ENCODE data around the gene GPC2. TPM values are rescaled to one million over a fixed set of nuclear protein-coding genes. Genes with fewer than 3 reads are reported as not detected.

The GPC2 gene
- total RNA-seq, 1 experiment from 2014 or later = 23.3 TPM

DNA sequence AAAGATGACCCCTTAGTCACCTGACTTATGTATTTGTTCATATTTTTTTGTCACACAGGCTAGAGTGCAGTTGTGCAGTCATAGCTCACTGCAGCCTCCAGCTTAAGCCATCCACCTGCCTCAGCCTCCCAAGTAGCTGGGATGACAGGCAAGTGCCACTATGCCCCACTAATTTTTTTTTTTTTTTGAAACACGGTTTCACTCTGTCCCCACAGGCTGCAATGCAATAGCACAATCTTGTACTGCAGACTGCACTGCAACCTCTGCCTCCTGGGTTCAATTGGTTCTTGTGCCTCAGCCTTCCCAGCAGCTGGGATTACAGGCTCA lies 48.6 kb downstream of the GPC2 start:
- no peaks in the 10 kb centered on the region for H3K9me3 ChIP-seq (ENCODE audit: low read depth, low read length, poor library complexity, severe bottlenecking)
- no peak overlapping the region for H3K27ac ChIP-seq (ENCODE audit: low read depth, low read length, poor library complexity, severe bottlenecking)
- no TSS peak for BruUV-seq (replicated peaks)
- peaks cover 10% of the 10 kb centered on the region for H3K4me1 ChIP-seq (ENCODE audit: insufficient read depth, low read length, poor library complexity, severe bottlenecking)
- intact Hi-C loops (cut with micrococcal nuclease; ENCODE audit: unreplicated experiment) = no loop called here
- H3K36me3 ChIP-seq (ENCODE audit: insufficient read depth, low read length, poor library complexity, severe bottlenecking) = no peaks in the 10 kb centered on the region
- ChIA-PET POLR2A (ENCODE audit: low non-redundant PET) (interaction anchor here (0.6 kb wide), 1 partner anchor 23 kb away, joined by 6 read pairs; no protein-coding TSS in a partner anchor), CTCF (no interaction called here)
- H3K27me3 ChIP-seq (replicated peaks; ENCODE audit: insufficient read depth, low read depth, low read length, poor library complexity) = no peaks in the 10 kb centered on the region
- H3K4me3 ChIP-seq (ENCODE audit: low read depth, low read length, poor library complexity, severe bottlenecking) = no peak overlapping the region
- TF ChIP-seq, protein P1, sequence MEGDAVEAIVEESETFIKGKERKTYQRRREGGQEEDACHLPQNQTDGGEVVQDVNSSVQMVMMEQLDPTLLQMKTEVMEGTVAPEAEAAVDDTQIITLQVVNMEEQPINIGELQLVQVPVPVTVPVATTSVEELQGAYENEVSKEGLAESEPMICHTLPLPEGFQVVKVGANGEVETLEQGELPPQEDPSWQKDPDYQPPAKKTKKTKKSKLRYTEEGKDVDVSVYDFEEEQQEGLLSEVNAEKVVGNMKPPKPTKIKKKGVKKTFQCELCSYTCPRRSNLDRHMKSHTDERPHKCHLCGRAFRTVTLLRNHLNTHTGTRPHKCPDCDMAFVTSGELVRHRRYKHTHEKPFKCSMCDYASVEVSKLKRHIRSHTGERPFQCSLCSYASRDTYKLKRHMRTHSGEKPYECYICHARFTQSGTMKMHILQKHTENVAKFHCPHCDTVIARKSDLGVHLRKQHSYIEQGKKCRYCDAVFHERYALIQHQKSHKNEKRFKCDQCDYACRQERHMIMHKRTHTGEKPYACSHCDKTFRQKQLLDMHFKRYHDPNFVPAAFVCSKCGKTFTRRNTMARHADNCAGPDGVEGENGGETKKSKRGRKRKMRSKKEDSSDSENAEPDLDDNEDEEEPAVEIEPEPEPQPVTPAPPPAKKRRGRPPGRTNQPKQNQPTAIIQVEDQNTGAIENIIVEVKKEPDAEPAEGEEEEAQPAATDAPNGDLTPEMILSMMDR (conservative IDR thresholded peaks at IDR 0.05; ENCODE audit: low read depth, low read length) = no peak
- no peak for TF ChIP-seq EZH2 (IDR thresholded peaks at IDR 0.05; ENCODE audit: borderline replicate concordance, low read depth, low read length, poor library complexity, severe bottlenecking)
- no peak for DNase-seq (ENCODE audit: low spot score)

DNA sequence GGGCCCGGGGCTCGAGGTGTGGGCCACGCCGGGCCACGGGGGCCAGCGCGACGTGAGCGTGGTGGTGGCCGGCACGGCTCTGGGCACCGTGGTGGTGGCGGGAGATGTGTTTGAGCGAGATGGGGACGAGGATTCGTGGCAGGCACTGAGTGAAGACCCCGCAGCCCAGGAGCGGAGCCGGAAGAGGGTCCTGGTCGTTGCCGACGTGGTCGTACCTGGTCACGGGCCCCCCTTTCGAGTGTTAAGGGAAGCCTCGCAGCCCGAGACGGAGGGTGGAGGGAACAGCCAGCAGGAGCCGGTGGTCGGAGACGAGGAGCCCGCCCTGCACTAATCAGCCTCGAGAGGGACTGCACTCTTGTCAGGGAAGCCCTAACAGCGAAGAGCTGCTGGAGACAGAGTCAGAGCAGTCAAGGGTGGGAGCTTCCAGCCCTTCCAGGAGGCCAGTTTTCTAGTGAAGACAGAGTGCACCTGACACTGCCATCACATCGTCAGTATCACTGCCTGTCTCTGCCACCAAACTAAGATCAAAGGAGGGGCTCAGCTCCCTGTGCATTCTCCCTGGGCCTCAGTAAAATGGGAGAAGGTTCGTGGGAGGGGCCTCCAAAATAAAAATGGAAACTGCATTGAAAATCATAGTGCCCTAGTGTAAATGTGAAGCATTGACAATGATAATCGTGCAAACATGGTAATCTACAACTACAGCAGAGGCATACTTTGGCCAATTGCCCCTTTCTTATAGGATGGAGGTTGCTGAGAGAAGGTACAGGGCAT lies 49.1 kb downstream of the GPC2 start:
- intact Hi-C loops (cut with micrococcal nuclease; ENCODE audit: unreplicated experiment) = no loop called here
- TF ChIP-seq, protein P1 (conservative IDR thresholded peaks at IDR 0.05; ENCODE audit: low read depth, low read length) = no peak
- no peak for TF ChIP-seq EZH2 (IDR thresholded peaks at IDR 0.05; ENCODE audit: borderline replicate concordance, low read depth, low read length, poor library complexity, severe bottlenecking)
- Histone ChIP-seq H3K4me1 (ENCODE audit: insufficient read depth, low read length, poor library complexity, severe bottlenecking) (peaks cover 10% of the 10 kb centered on the region), H3K36me3 (ENCODE audit: insufficient read depth, low read length, poor library complexity, severe bottlenecking) (no peaks in the 10 kb centered on the region), H3K9me3 (ENCODE audit: low read depth, low read length, poor library complexity, severe bottlenecking) (no peaks in the 10 kb centered on the region), H3K27me3 (replicated peaks; ENCODE audit: insufficient read depth, low read depth, low read length, poor library complexity) (no peaks in the 10 kb centered on the region), H3K4me3 (ENCODE audit: low read depth, low read length, poor library complexity, severe bottlenecking) (peak overlapping the region; percentile 62), H3K27ac (ENCODE audit: low read depth, low read length, poor library complexity, severe bottlenecking) (peak overlapping the region; percentile 95)
- DNase-seq (ENCODE audit: low spot score) = peak; percentile 39
- BruUV-seq (replicated peaks) = no TSS peak
- POLR2A ChIA-PET (ENCODE audit: low non-redundant PET) = interaction anchor here (0.6 kb wide), 1 partner anchor 24 kb away, joined by 6 read pairs; no protein-coding TSS in a partner anchor
- CTCF ChIA-PET = no interaction called here

DNA sequence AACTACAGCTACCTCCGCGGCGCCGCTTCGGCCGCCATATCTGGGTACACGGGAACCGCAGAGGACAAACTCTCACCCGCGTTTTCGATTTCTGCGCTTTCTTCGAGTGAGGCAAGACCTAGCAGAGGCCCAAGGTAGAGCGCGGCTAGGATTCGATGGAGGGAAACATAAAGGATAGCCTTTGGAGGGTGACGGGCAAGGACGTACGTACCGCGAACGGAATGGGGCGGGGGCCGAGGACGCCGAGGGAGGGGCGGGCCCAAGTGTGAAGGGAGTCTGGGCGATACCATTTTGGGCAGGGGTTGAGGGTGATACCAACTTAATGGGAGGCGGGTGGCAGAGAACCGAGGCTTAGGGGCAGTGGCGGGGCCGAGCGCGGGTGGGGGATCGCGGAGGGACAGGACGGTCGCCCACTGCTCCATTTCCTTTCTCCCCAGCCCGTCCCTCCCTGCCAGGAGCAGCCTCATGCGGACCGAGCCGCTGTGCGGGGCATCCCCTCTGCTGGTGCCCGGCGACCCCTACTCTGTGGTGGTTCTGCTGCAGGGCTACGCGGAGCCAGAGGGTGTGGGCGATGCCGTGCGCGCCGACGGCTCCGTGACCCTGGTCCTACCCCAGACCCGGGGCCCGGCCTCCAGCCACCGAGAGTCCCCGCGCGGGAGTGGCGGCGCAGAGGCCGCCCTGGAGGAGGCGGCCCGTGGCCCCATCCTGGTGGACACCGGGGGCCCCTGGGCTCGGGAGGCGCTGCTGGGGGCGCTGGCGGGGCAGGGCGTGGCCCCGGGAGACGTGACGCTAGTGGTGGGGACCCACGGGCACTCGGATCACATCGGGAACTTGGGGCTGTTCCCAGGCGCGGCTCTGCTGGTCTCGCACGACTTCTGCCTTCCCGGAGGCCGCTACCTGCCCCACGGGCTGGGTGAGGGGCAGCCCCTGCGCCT lies 50.0 kb downstream of the GPC2 start, which contains the start of gene MBLAC1:
Gene MBLAC1 (plus strand): TSS at position 37 of the 935 bp plus-strand sequence. CDS start 429 bp downstream, at position 466.
- H3K9me3 ChIP-seq (ENCODE audit: low read depth, low read length, poor library complexity, severe bottlenecking) = no peaks in the 10 kb centered on the region
- ChIA-PET POLR2A (ENCODE audit: low non-redundant PET) (interaction anchor here (0.8 to 1.2 kb wide), 2 partner anchors 25 to 302 kb away, joined by 4 to 5 read pairs; partner anchors contain the start of genes AP4M1 and ZCWPW1), CTCF (no interaction called here)
- H3K4me1 ChIP-seq (ENCODE audit: insufficient read depth, low read length, poor library complexity, severe bottlenecking) = peaks cover 10% of the 10 kb centered on the region
- peak; percentile 95 for DNase-seq (ENCODE audit: low spot score)
- peak within 1 kb of the TSS; percentile 95 for H3K27ac ChIP-seq (ENCODE audit: low read depth, low read length, poor library complexity, severe bottlenecking)
- H3K36me3 ChIP-seq (ENCODE audit: insufficient read depth, low read length, poor library complexity, severe bottlenecking) = no peaks in the 10 kb centered on the region
- TF ChIP-seq, protein P1 (conservative IDR thresholded peaks at IDR 0.05; ENCODE audit: low read depth, low read length) = no peak
- TF ChIP-seq EZH2 (IDR thresholded peaks at IDR 0.05; ENCODE audit: borderline replicate concordance, low read depth, low read length, poor library complexity, severe bottlenecking) = no peak
- H3K4me3 ChIP-seq (ENCODE audit: low read depth, low read length, poor library complexity, severe bottlenecking) = peak within 1 kb of the TSS; percentile 62
- no TSS peak for BruUV-seq (replicated peaks)
- intact Hi-C loops (cut with micrococcal nuclease; ENCODE audit: unreplicated experiment) = no loop called here
- H3K27me3 ChIP-seq (replicated peaks; ENCODE audit: insufficient read depth, low read depth, low read length, poor library complexity) = no peaks in the 10 kb centered on the region

Data from A673 (cell line).